ENCODE measurements around the gene GAS6. TPM values are rescaled to one million over a fixed set of nuclear protein-coding genes. Genes with fewer than 3 reads are reported as not detected.

The GAS6 gene
- total RNA-seq, 1 donor, result 0.81 TPM

DNA sequence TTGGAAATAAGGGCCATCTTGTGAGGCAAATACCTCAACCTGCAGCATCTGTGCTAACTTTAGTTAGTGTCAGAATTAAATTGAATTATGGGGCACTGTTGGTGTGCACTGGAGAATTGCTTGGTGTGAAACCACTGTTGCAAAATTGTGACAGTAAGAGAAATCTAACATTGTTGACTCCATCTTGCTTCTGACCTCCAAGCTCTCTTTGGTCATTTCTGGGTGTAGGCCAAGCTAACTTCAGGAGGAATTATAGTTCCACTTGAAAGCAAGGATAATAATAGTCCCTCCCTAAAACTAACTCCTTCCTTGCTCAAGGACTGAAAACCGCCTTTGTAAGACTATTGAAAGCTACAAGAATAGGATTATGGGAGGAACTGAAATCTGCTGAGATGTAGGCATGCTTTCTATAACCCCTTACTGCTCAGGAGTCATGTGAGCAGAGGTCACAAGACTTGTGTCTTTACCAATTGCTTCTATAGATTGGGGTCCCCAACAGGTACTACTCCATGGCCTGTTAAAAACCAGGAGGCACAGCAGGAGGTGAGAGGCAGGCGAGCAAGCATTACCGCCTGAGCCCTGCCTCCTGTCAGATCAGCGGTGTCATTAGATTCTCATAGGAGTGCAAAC is 24.9 kb upstream of the GAS6 start:
- DNase-seq (ENCODE audit: low read depth in 2 of 3, low spot score in 2 of 3), result no peak

DNA sequence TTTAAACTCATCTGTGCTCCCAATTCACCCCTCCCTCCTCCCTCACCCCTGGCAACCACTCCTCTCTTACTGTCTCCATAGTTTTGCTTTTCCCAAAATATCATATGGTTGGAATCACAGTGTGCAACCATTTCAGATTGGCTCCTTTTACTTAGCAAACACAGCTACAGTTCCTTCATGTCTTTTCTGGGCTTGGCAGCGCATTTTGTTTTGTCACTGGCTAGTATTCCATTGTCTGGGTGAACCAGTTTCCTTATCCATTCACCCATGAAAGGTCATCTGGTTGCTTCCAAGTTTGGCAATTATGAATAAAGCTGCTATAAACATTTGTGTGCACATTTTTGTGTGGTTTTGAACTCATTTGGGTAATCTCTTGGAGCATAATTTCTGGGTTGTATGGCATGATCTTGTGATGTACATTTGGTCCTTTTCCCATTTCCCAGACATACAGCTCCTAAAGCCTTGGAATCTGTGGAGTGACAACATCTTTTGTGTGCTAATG is 23.9 kb upstream of the GAS6 start:
- DNase-seq (ENCODE audit: low read depth in 2 of 3, low spot score in 2 of 3), result no peak

DNA sequence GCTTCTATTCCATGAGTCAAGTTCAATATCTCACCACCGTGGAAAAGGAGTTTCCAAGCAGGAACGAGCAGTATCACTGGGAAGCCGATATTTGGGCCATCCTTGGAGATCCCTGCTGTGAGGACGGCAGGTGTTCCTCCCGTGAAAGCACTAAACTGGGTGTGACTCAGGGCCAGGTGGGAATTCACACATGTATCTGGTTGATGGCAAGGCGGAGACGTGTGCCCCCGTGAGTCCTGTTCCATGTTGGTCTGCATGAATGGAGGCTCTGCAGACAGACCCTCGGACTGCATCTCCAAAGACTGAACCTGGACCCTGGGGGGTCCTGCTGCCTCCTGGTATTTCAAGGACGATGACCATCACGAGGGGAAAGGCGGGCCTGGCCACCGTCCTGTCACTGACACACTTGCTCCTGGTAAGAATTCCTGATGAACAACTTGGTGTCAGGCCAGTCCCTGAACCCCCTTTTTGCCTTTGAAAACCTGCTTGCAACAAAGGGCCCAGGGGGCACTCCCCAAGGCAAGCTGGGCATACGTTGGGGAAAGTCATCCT is 22.8 kb upstream of the GAS6 start:
- DNase-seq (ENCODE audit: low read depth in 2 of 3, low spot score in 2 of 3), result no peak

DNA sequence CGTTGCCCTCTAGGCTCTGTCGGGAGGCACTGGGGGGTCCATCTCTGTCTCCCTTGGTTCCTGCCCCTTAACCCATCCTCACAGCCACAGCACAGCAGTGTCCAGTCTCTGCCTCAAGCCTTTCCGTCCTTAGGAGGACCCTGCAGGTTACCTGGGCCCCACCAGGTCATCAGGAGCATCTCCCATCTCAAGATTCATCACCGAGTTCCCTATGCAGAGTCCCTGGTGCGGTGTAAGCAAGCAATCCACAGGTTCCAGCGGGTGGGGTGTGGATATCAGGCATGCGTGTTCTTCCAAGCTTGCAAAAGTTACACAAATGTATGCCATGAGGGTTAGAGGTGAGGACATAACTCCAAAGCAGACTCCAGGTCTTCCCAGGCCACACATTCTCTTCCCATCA is 20.9 kb upstream of the GAS6 start:
- DNase-seq (ENCODE audit: low read depth in 2 of 3, low spot score in 2 of 3), result no peak

DNA sequence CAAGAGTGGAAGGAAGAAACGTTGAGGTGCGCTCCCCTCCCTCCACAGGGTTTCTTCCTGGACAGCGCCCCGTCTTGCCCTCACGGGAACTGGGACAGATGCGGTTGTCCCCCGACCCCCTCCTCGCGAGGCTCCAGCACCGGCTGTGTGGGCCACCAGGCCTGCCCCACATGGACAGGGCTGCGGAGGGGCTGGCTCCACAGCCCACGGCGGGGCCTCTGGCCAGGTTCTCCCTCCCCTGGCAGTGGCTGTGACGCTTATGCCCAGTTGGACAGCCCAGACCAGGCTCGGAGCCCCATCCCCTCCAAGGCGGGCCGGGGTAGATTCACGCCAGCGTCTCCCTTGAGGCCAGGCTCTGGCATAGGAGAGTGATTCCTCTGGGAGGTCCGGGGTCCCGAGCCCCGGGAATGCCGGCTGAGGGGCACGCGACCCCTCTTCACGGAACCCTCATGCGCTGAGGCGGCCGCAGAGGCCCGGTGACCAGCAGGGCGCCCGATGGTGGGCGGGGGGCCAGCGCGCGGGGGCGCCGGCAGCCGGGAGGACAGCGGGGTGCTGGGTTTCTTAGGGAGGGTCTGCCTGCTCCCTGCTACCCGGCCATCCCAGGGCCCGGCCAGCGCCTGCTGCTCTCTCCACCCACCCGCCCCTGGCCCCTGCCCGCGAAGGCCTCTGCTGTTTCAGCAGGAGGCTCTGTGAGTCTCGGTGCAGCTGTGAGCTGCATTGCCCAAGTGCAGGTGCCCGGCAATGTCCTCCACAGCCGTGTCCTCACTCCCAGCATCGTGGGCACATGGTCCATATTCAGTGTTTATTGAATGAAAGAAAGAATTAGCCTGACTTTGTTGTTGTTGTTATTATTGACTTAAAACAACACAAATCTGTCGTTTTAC is 20.3 kb upstream of the GAS6 start:
- no peak for DNase-seq (ENCODE audit: low read depth in 2 of 3, low spot score in 2 of 3)

DNA sequence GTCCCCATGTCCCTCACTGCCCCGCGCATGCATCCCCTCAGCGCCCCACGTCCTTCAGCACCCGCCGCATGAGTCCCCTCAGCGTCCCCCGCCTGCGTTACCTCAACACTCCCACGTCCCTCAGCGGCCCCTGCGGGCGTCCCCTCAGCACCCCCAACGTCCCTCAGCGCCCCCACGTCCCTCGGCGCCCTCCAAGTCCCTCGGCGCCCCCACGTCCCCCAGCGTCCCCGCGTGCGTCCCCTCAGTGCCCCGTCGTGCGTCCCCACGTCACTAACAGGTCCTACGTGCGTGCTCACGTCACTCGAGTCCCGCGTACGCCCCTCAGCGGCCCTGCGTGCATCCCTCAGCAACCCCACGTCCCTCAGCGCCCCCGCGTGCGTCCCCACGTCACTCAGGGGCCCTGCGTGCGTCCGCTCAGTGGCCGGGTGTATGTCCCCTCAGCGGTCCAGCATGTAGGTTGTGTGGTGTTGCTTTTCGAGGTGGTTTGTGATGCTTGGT is 19.5 kb upstream of the GAS6 start:
- no peak for DNase-seq (ENCODE audit: low read depth in 2 of 3, low spot score in 2 of 3)

DNA sequence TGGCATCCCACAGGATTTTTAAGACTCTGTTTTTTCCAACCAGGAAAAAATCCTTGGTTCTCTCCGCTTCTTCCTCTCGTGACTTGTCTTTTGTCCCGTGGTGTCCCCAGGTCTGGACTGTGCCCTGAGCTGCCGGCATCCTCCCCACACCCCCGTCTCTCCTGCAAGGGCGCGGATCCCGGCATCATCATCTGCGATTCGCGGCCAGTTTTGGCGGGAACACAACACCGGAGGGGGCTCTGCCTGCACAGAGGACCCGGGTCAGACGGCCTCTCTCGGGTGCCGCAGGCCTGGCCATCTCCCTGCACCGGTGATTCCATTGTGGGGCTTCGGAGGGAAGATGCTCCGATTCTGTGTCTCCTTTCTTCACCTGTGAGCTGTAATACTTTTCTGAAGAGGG is 18.8 kb upstream of the GAS6 start:
- DNase-seq (ENCODE audit: low read depth in 2 of 3, low spot score in 2 of 3), result no peak

DNA sequence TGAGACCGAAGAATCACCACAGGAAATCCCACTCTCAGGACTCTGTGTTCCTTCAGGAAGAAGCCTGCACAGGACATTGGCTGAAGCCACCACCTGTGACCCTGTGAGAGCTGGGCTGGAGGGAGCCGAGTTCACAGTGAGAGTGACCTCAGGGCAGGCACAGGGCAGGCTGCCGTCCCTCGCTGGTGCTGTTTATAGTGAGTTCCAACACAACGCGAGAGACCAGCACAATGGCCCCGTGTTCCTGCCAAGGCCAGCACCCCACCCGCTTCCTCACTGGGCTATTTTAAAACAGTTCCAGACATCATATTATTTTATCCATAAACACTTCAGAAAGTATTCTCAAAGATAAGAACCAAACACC is 18.4 kb upstream of the GAS6 start:
- DNase-seq (ENCODE audit: low read depth in 2 of 3, low spot score in 2 of 3), result no peak

DNA sequence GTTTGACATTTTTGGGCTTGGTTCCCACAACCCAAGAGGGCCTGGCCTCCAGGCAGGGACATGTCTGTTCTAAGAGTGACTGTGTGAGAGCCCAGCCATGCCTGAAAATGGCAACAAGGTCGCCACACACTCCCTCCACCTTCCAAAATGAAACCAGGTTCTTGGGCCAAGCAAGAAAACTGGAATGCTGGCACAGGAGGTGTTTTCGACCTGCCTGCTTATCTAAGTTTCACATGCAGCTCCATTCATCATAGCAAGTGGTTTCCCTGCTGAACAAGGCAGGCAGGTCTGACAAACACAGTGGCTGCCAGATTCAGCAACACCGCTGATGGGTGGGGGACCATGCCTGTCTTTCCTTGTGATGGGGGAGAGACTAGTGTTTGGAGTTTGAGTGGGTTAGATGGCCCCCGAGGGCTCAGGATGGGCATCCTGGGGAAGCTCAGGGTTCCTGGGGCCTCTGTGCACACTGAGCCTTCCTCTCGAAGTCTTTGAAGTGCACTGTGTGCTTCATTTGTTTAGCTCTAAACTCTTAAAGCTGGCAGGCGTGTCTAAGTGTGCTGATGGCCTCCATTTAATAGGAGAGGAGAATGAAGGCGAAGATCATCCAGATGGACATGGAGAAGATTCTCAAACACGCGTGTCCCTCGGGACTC is 17.9 kb upstream of the GAS6 start:
- DNase-seq (ENCODE audit: low read depth in 2 of 3, low spot score in 2 of 3), result peak in 1 of 3 donors; percentile 36

DNA sequence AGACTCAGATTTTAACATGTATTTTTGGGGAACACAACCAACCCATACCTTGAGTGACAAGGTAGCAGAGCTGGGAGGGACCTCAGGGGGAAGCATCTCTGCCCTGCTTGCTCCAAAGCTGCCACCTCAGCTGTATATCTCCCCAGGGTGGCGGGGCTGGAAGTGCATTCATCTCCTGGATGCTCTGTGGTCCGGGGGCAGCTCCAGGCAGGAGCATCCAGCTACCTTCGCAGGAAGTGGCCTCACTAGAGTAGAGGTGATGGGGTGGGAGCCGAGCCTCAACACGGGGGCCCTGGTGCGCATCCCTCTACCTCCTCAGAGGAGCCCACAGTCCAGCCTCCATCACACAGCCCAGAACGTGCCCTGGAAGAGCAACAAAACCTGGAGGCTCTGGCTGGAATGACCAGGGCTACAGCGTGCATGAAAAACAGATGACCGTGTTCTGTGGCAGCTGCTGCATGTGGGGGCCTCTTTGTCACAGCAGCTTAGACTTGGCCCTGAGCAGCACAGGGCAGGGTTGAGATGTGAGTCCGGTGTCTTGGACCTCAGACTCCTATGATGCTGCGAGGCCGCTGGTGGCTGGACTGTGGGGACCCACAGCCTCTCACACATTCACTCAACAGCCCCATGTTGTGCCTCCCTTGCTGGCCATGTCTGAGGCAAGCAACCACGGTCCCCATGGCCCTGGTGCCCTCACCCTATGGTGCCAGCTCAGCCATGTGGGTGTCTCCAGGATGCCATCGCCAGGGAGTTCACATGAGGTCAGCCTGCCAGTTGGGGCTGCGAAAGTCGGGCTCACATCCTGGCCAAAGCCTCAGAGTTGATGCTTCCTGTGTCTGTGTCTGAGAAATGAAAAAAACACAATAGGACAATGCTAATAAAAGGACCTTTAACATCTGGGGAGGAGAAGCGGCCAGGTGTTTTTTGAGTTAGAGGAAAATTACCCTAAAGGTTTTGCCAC is 17.1 kb upstream of the GAS6 start:
- peak in 1 of 3 donors; percentile 22 for DNase-seq (ENCODE audit: low read depth in 2 of 3, low spot score in 2 of 3)

DNA sequence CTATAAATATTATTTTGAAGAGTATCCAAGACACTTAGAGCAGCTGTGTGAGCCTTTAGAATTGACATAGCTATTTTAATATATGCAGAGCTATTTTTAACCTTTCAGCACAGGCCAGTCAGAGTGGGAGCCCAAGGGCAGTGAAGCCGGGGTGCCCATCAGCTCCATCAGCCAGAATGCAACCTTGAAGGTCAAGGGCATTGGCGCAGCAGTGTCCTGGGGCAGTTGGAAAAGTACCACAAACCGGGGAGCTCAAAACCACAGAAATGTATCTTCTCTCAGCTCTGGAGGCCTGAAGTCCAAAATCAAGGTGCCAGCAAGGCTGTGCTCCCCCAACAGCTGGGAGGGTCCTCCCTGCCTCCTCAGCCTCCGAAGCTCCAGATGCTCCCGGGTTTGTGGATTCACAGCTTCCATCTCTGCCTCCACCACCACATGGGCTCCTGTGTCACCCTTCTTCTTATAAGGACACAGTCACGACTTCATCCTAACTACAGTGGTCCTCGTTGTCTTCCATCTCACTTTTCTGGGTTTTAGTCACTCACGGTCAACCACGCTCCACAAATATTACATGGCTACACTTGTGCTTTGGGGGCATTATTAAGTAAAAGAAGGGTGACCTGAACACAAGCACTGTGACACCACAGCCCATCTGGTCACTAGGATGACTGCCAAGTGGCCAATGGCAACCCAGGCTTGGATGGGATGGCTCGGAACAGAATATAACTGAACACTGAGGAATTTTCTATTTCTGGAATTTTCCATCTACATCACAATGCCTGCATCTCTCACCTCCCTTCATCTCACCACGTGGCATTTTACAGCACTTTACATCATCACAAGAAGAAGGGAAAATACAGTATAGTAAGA is 15.9 kb upstream of the GAS6 start:
- DNase-seq (ENCODE audit: low read depth in 2 of 3, low spot score in 2 of 3), result no peak

DNA sequence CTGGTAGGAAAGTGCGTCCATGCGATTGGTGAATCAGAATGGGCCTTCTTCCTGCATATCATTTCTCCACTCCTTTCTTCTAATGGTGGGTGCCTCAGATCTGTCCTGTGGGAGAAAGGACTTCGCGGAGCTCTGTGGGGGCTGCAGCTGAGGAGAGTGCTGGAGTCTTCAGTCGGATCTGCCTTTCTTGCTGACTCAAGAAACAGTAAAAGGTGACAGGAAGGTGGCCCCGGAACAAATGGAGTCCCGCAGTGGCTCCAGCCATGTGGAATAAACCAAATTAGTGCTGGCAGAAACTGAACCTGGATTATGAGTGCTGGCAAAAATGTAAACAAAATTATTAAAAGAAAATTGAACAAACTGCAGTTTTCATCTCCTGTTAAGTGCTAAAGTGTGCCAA is 15.1 kb upstream of the GAS6 start:
- no peak for DNase-seq (ENCODE audit: low read depth in 2 of 3, low spot score in 2 of 3)

DNA sequence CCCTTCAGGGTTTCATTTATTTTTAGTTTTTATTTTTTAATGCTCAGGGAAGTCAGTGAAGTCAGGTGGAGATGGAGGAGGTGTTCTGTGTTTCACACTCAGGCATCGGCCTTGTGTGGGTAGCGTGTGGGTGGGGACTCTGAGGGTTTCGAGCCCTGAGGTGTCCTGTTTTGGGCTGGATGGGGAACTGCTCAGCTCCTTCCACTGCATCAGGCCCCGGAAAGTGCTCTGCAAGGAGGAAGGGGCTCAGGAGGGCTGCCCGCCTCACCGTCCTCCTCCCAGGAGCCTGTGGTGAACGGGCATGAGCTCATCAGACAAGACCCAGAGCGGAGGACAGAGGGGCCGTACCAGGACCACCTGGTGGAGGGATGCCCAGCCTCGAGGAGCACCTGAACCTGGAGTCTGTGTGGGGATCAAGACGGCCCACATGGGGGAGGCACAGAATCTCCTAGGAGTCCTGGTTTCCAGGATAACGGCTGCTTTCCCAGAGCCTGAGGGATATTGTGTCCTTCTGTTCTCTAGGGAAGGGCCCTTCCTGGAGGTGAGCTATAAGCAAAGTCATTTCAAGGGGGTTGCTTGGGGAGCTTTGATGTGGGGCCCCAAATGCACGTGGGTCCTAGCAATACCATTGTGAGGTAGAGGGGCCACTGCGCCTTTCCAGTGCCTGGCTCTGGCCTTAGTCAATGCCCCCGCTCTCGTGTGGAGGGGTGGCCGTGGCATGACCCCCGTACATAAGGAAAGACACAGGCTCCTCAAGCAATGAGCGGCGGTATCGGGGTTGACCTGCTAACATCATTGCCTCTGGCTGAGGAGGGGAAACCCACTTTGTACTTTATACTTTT is 13.5 kb upstream of the GAS6 start:
- DNase-seq (ENCODE audit: low read depth in 2 of 3, low spot score in 2 of 3), result no peak

DNA sequence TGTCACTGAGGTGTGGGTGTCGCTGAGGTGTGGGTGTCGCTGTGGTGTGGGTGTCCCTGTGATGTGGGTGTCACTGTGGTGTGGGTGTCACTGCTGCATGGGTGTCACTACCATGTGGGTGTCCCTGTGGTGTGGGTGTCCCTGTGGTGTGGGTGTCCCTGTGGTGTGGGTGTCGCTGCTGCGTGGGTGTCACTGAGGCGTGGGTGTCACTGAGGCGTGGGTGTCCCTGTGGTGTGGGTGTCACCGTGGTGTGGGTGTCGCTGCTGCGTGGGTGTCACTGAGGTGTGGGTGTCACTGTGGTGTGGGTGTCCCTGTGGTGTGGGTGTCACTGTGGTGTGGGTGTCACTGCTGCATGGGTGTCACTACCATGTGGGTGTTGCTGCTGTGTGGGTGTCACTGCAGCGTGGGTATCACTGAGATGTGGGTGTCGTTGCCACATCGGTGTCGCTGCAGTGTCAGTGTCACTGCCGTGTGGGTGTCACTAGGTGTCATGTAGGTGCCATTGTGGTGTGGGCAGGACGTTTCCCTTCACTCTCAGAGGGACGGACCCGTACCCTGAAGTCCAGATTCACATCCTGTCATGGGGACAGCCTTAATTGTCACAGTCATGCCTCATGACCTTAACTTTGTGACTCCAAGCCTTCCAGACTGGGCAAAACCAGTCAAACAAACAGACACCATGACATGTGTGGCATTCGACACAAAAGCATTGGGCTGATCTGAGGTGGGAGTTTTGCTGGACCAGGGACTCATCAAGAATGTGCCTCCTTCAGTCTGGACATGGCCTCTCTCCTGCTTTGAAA is 12.7 kb upstream of the GAS6 start:
- no peak for DNase-seq (ENCODE audit: low read depth in 2 of 3, low spot score in 2 of 3)

DNA sequence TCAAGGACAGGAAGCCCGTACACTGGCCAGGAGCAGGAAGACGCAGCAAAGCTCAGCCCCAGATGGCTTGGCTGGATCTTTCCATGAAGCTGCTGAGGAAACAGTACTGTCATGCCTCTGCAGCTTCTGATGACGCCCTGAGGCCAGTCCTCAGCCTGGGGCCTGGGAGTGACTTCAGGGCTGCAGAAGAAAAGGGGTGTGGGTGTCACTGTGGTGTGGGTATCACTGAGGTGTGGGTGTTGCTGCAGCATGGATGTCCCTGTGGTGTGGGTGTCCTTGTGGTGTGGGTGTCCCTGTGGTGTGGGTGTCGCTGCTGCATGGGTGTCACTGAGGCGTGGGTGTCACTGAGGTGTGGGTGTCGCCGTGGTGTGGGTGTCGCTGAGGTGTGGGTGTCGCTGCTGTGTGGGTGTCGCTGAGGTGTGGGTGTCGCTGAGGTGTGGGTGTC is 12.0 kb upstream of the GAS6 start:
- no peak for DNase-seq (ENCODE audit: low read depth in 2 of 3, low spot score in 2 of 3)

DNA sequence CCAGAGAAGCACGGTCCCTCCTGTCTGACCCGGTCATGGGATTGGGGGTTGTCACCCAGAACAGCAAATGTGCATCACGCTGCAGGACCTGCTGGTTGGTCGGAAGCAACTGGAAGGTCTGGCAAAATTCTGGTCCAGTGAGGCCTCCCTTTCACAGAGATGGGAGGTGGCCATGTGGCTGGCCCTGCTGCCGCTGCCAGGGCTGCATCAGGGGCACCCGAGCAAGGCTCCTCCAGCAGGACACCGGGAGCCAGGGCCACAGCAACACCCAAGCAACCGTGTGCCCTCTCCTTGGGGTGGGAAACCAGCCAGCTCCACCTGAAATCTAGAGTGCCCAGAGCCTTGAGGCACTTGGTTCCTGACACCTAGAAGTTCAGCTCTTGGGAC is 11.5 kb upstream of the GAS6 start:
- DNase-seq (ENCODE audit: low read depth in 2 of 3, low spot score in 2 of 3), result no peak

Data from hematopoietic multipotent progenitor cell (in vitro differentiated cells).